Sciatic nerve (tissue), 2 donors: ENCODE measurements around the gene CCDC89. TPM values are rescaled to one million over a fixed set of nuclear protein-coding genes. Genes with fewer than 3 reads are reported as not detected.
"Not testable (repeated sequence)": the region's sequence is repeated elsewhere in the genome, so short reads cannot be mapped to it uniquely, and the experiment has no call there.

Experiments
- ATAC-seq: fragments of 200-7000 bp; cut with Tn5 transposase; one replicate; pipeline ENCODE4 v1.9.1; 2020; ENCODE audit warnings: mild to moderate bottlenecking, moderate library complexity
- DNase-seq: peaks from one replicate; pipeline ENCODE4 v3.0.0-alpha.2; 2020; ENCODE audit warnings: low spot score
- intact Hi-C: fragments of 100-400 bp; cut with DNase I; formaldehyde crosslinking; loops from one replicate; pipeline ENCODE4 v1.14.2; 2022
- total RNA-seq: library from RNA; stranded (reverse); fragmentation: NEBNext Ultra II Directional; extraction: Animal tissue kit (Norgen Biotek cat#: 25700); gene quantifications from one replicate; pipeline ENCODE4 v1.2.1, GENCODE V29; 2021
- donor health status: DM: no; HTN: no; CAD: no.
- donor health status: DM: no; HTN: no; CAD: no.

Gene CCDC89
- total RNA-seq, 1 donor from 2014 or later = 1.2 TPM

- intact Hi-C loops = no loop called here
- no peak for ATAC-seq
- no peak for DNase-seq
Measured at GRCh38 chr11:85661972-85662664, 23.9 kb downstream of the CCDC89 start.

- intact Hi-C loops = no loop called here
- no peak for ATAC-seq
Measured at GRCh38 chr11:85658180-85658579, 27.8 kb downstream of the CCDC89 start.

GRCh38 chr11:85656777-85657176, 29.2 kb downstream of the CCDC89 start:
- DNase-seq = no peak
- no peak for ATAC-seq
- intact Hi-C loops = no loop called here

More at GRCh38 chr11:85658180-85658579, 27.8 kb downstream of the CCDC89 start:
- DNase-seq = no peak

- intact Hi-C loops, DNase-seq, ATAC-seq: not testable (repeated sequence)
Measured at GRCh38 chr11:85654343-85654742, 31.7 kb downstream of the CCDC89 start.

- ATAC-seq (no peak), DNase-seq (no peak)
- intact Hi-C loops = no loop called here
Measured at GRCh38 chr11:85652786-85653447, 33.1 kb downstream of the CCDC89 start.

GRCh38 chr11:85651118-85651517, 34.9 kb downstream of the CCDC89 start:
- intact Hi-C loops = no loop called here
- DNase-seq (no peak), ATAC-seq (no peak)

GRCh38 chr11:85647604-85648299, 38.2 kb downstream of the CCDC89 start, which contains the start of gene TMEM126A:
Gene TMEM126A, plus strand, starts transcription at chr11:85647967. Its CDS starts 2,289 bp downstream, at chr11:85650256.
- intact Hi-C loops = no loop called here
- peak; percentile 100 for ATAC-seq
- peak; percentile 92 for DNase-seq

- DNase-seq (no peak), ATAC-seq (no peak)
- intact Hi-C loops = no loop called here
Measured at GRCh38 chr11:85647078-85647477, 38.9 kb downstream of the CCDC89 start.

- intact Hi-C loops = no loop called here
- DNase-seq = no peak
- no peak for ATAC-seq
Measured at GRCh38 chr11:85643191-85643614, 42.8 kb downstream of the CCDC89 start.

- DNase-seq (no peak), ATAC-seq (no peak)
- intact Hi-C loops = no loop called here
Measured at GRCh38 chr11:85634747-85635146, 51.2 kb downstream of the CCDC89 start.

Other genes with a start within 250 kb of the CCDC89 start
- gene DLG2, start 58.9 kb downstream of the CCDC89 start, total RNA-seq = 17.3 TPM
- 40.5 TPM for gene TMEM126B, start 57.6 kb downstream of the CCDC89 start, total RNA-seq
- gene TMEM126A, start 38.2 kb downstream of the CCDC89 start, total RNA-seq = 23.3 TPM
- gene CREBZF, start 21.1 kb downstream of the CCDC89 start, total RNA-seq = 57.8 TPM
- 24.6 TPM for gene SYTL2, start 124.9 kb upstream of the CCDC89 start, total RNA-seq
- not detected for gene CCDC83, start 169.2 kb upstream of the CCDC89 start, total RNA-seq